Naive thymus-derived CD4-positive, alpha-beta T cell (primary cell): ENCODE measurements around the gene AIFM3. TPM values are rescaled to one million over a fixed set of nuclear protein-coding genes. Genes with fewer than 3 reads are reported as not detected.

Source experiments
- ATAC-seq: fragments of 150-1000 bp; cut with Tn5 transposase; 2 replicates; pipeline ENCODE4 v1.10.0; 2021; ENCODE audit warnings: mild to moderate bottlenecking, moderate library complexity
- CTCF ChIA-PET: fragments of 350-600 bp; sonication (Branson Sonifier 250); formaldehyde crosslinking; loops from one replicate; lab custom pipeline; 2021; ENCODE audit warnings: antibody characterized with exemption; lab: Charles Lee
- POLR2A ChIA-PET: fragments of 350-600 bp; sonication (Branson Sonifier 250); formaldehyde crosslinking; loops from one replicate; lab custom pipeline; 2021; ENCODE audit warnings: antibody characterized with exemption, inconsistent platforms; lab: Charles Lee
- DNase-seq, 9 donors: peaks; one replicate each; pipeline versions ENCODE4 v3.0.0 to v3.0.0-alpha.2; 2020 to 2022; ENCODE audit warnings: mixed read lengths in 1 of 9
- H3K27ac ChIP-seq: one replicate; pipeline ENCODE4 v1.7.0; 2013; ENCODE audit warnings: mild to moderate bottlenecking, low read depth, low read length, moderate library complexity
- H3K27me3 ChIP-seq, 2 donors: one replicate each; pipeline ENCODE4 v1.7.0; 2013; ENCODE audit warnings: low read length in 2 of 2, mild to moderate bottlenecking in 2 of 2, moderate library complexity in 2 of 2; ENCODE audit not compliant: control insufficient read depth in 2 of 2, insufficient read depth in 2 of 2
- H3K36me3 ChIP-seq, 3 experiments: 1 replicate in 2 of 3; 2 replicates in 1 of 3; pipeline ENCODE4 v1.7.0; 2013; ENCODE audit warnings: low read length in 3 of 3, mild to moderate bottlenecking in 3 of 3, moderate library complexity in 1 of 3; ENCODE audit not compliant: insufficient read depth in 3 of 3, control insufficient read depth in 2 of 3
- H3K4me1 ChIP-seq, 2 donors: one replicate each; pipeline ENCODE4 v1.7.0; 2013; ENCODE audit warnings: low read length in 2 of 2, mild to moderate bottlenecking in 2 of 2, moderate library complexity in 1 of 2; ENCODE audit not compliant: control insufficient read depth in 2 of 2, insufficient read depth in 2 of 2
- H3K4me3 ChIP-seq: 2 replicates; pipeline ENCODE4 v1.7.0; 2013; ENCODE audit warnings: mild to moderate bottlenecking, low read length
- H3K9me3 ChIP-seq, 3 experiments: 1 replicate in 2 of 3; 2 replicates in 1 of 3; pipeline ENCODE4 v1.7.0; 2013; ENCODE audit warnings: low read length in 3 of 3; ENCODE audit not compliant: control insufficient read depth in 2 of 3
- H3K27ac Mint-ChIP-seq, 9 donors: one replicate each; pipeline ENCODE4 v1.8.0; 2020 to 2022; ENCODE audit warnings: mixed read lengths in 9 of 9, mild to moderate bottlenecking in 8 of 9, moderate library complexity in 5 of 9, inconsistent platforms in 2 of 9
- H3K27me3 Mint-ChIP-seq, 5 donors: one replicate each; pipeline ENCODE4 v1.8.0; 2021 to 2022; ENCODE audit warnings: mixed read lengths in 5 of 5, mild to moderate bottlenecking in 1 of 5
- H3K36me3 Mint-ChIP-seq, 5 donors: one replicate each; pipeline ENCODE4 v1.8.0; 2020 to 2022; ENCODE audit warnings: mixed read lengths in 5 of 5, mild to moderate bottlenecking in 3 of 5, inconsistent platforms in 1 of 5
- H3K4me1 Mint-ChIP-seq, 7 donors: one replicate each; pipeline ENCODE4 v1.8.0; 2020 to 2022; ENCODE audit warnings: mixed read lengths in 7 of 7, mild to moderate bottlenecking in 3 of 7, inconsistent platforms in 1 of 7
- H3K4me3 Mint-ChIP-seq, 10 donors: one replicate each; pipeline ENCODE4 v1.8.0; 2020 to 2022; ENCODE audit warnings: mild to moderate bottlenecking in 10 of 10, mixed read lengths in 10 of 10, moderate library complexity in 6 of 10, inconsistent platforms in 2 of 10
- H3K9me3 Mint-ChIP-seq, 11 donors: one replicate each; pipeline ENCODE4 v1.8.0; 2020 to 2022; ENCODE audit warnings: mixed read lengths in 11 of 11, mild to moderate bottlenecking in 4 of 11, inconsistent platforms in 1 of 11, moderate library complexity in 1 of 11
- intact Hi-C, 2 donors: fragments of 100-400 bp; cut with micrococcal nuclease; formaldehyde crosslinking; loops; one replicate each; pipeline ENCODE4 v1.15.1; 2023
- polyA plus RNA-seq, 2 donors: library from polyadenylated mRNA; unstranded; fragments of 300-500 nt; fragmentation: Illumina TruSeq; gene quantifications; one replicate each; pipeline ENCODE4 v1.2.3, GENCODE V29; 2021
- total RNA-seq, 6 experiments: library from RNA in 5 of 6; stranded (reverse) in 5 of 6; gene quantifications; 1 replicate in 5 of 6; 2 replicates in 1 of 6; pipeline ENCODE4 v1.2.3 and lab custom pipeline; 2021 to 2026

AIFM3 gene
- total and polyA plus RNA-seq, 7 experiments from 2014 or later = 0.17 to 9.0 (median 0.97) TPM

- H3K9me3 Mint-ChIP-seq = peaks cover 0 to 4% (median 0%) of the 10 kb centered on the region in 11 donors
- DNase-seq = no peak
- ChIA-PET POLR2A (interaction anchor here (0.5 to 1.3 kb wide), 6 partner anchors 8 to 1217 kb away, joined by 3 to 5 read pairs (median 3); partner anchors contain the start of gene LZTR1), CTCF (interaction anchor here (0.6 to 1.2 kb wide), 3 partner anchors 15 to 84 kb away, joined by 3 read pairs; no protein-coding TSS in a partner anchor)
- Histone ChIP-seq H3K4me1 (peaks cover 24% of the 10 kb centered on the region in 2 donors), H3K4me3 (no peak overlapping the region), H3K27ac (peak overlapping the region; percentile 17), H3K27me3 (no peaks in the 10 kb centered on the region), H3K36me3 (peaks cover 0 to 68% (median 3%) of the 10 kb centered on the region in 3 experiments), H3K9me3 (no peaks in the 10 kb centered on the region)
- H3K27me3 Mint-ChIP-seq = no peaks in the 10 kb centered on the region
- peak overlapping the region in 7 of 10 donors; percentile 13 to 45 (median 38) for H3K4me3 Mint-ChIP-seq
- intact Hi-C loops = no loop called here
- peak overlapping the region in 8 of 9 donors; percentile 6 to 83 (median 64) for H3K27ac Mint-ChIP-seq
- H3K36me3 Mint-ChIP-seq = peaks cover 0 to 4% (median 4%) of the 10 kb centered on the region in 5 donors
- peaks cover 14 to 34% (median 20%) of the 10 kb centered on the region in 7 donors for H3K4me1 Mint-ChIP-seq
- ATAC-seq = no peak
Measured at GRCh38 chr22:20998411-20999336, 31.6 kb downstream of the AIFM3 start.

- Histone ChIP-seq H3K4me1 (peaks cover 24 to 26% of the 10 kb centered on the region in 2 donors), H3K4me3 (peak overlapping the region; percentile 79), H3K27me3 (no peaks in the 10 kb centered on the region), H3K36me3 (peaks cover 0 to 60% (median 3%) of the 10 kb centered on the region in 3 experiments), H3K27ac (peak overlapping the region; percentile 94), H3K9me3 (no peaks in the 10 kb centered on the region)
- Mint-ChIP-seq H3K4me3 (peak overlapping the region in 6 of 10 donors; percentile 94 to 98 (median 96)), H3K36me3 (peaks cover 0 to 4% (median 4%) of the 10 kb centered on the region in 5 donors), H3K27ac (peak overlapping the region in 8 of 9 donors; percentile 55 to 99 (median 98)), H3K9me3 (peaks cover 0 to 4% (median 0%) of the 10 kb centered on the region in 11 donors), H3K27me3 (no peaks in the 10 kb centered on the region), H3K4me1 (peaks cover 14 to 36% (median 20%) of the 10 kb centered on the region in 7 donors)
- DNase-seq (no peak), ATAC-seq (no peak)
- ChIA-PET POLR2A (interaction anchor here (0.6 to 4.4 kb wide), 8 partner anchors 9 to 1216 kb away, joined by 3 to 21 read pairs (median 4); partner anchors contain the start of gene LZTR1), CTCF (interaction anchor here (0.9 to 1.2 kb wide), 3 partner anchors 14 to 84 kb away, joined by 3 read pairs; no protein-coding TSS in a partner anchor)
- intact Hi-C loops = loop anchor here (2.0 to 10.0 kb wide), 7 partner anchors 17 to 1877 kb away; partner anchors contain the start of genes DGCR2 (in 1 of the 2), HIRA (in 1 of the 2), LZTR1 (in 1 of the 2) and MRPL40 (in 1 of the 2)
Measured at GRCh38 chr22:20999350-21000206, 32.5 kb downstream of the AIFM3 start.

GRCh38 chr22:21000207-21000986 is 33.3 kb downstream of the AIFM3 start:
- peak overlapping the region; percentile 98 to 100 (median 99) for H3K27ac Mint-ChIP-seq

DNA sequence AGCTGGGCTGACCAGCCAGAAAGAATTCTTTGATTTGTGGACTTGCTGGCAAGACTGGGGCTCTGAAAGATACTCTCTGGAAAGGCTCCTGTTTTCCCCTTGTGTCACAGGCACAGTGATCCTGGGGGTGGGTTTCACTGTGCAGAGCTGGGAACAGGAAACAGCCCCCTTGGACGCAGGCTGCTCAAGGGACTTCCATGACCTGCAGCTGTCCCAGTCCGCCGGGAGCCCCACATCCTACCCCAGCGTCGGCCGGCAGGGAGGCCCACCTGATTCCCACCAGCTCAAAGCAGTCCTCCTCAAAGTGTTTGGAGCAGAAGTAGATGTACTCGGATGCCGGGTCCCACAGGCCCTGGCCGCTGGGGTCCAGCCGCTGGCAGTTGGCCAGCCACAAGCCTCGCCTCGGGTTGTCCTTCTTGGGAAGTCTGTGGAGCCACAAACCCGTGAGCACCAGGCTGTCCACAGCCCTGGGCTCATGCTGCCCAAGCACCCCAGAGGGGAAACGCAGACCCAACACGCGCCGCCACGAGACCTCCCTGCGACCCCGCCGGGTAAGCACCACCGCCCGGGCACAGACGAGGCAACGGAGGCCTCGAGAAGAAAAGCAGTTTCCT is 34.0 kb downstream of the AIFM3 start:
- no peak for DNase-seq
- CTCF ChIA-PET = no interaction called here

More at GRCh38 chr22:21000207-21000986, 33.3 kb downstream of the AIFM3 start:
- peaks cover 0 to 4% (median 4%) of the 10 kb centered on the region in 5 donors for H3K36me3 Mint-ChIP-seq
- intact Hi-C loops = loop anchor here (2.0 to 10.0 kb wide), 7 partner anchors 18 to 1878 kb away; partner anchors contain the start of genes DGCR2 (in 1 of the 2), HIRA (in 1 of the 2), LZTR1 (in 1 of the 2) and MRPL40 (in 1 of the 2)
- DNase-seq (no peak), ATAC-seq (no peak)
- H3K27ac ChIP-seq = peak overlapping the region; percentile 94
- H3K4me3 ChIP-seq = peak overlapping the region; percentile 79
- peaks cover 0 to 4% (median 0%) of the 10 kb centered on the region in 11 donors for H3K9me3 Mint-ChIP-seq
- H3K36me3 ChIP-seq = peaks cover 0 to 52% (median 3%) of the 10 kb centered on the region in 3 experiments
- CTCF ChIA-PET = interaction anchor here (1.0 kb wide), 1 partner anchor 41 kb away, joined by 3 read pairs; no protein-coding TSS in a partner anchor
- H3K9me3 ChIP-seq = no peaks in the 10 kb centered on the region
- peaks cover 24 to 26% of the 10 kb centered on the region in 2 donors for H3K4me1 ChIP-seq
- POLR2A ChIA-PET = interaction anchor here (0.9 to 4.6 kb wide), 5 partner anchors 10 to 629 kb away, joined by 3 to 59 read pairs (median 5); partner anchors contain the start of genes LZTR1 and YDJC
- peak overlapping the region; percentile 94 to 99 (median 96) for H3K4me3 Mint-ChIP-seq
- H3K27me3 ChIP-seq = no peaks in the 10 kb centered on the region
- peaks cover 14 to 36% (median 20%) of the 10 kb centered on the region in 7 donors for H3K4me1 Mint-ChIP-seq
- no peaks in the 10 kb centered on the region for H3K27me3 Mint-ChIP-seq

More for the DNA sequence above, 34.0 kb downstream of the AIFM3 start:
- H3K4me3 Mint-ChIP-seq = peak overlapping the region; percentile 94 to 99 (median 96)
- H3K27me3 Mint-ChIP-seq = no peaks in the 10 kb centered on the region
- peaks cover 14 to 36% (median 20%) of the 10 kb centered on the region in 7 donors for H3K4me1 Mint-ChIP-seq
- Histone ChIP-seq H3K4me3 (peak overlapping the region; percentile 79), H3K27me3 (no peaks in the 10 kb centered on the region), H3K36me3 (peaks cover 0 to 45% (median 3%) of the 10 kb centered on the region in 3 experiments), H3K9me3 (no peaks in the 10 kb centered on the region), H3K4me1 (peaks cover 24 to 26% of the 10 kb centered on the region in 2 donors), H3K27ac (peak overlapping the region; percentile 94)
- peaks cover 0 to 4% (median 0%) of the 10 kb centered on the region in 11 donors for H3K9me3 Mint-ChIP-seq
- H3K36me3 Mint-ChIP-seq = peaks cover 0 to 4% (median 4%) of the 10 kb centered on the region in 5 donors
- POLR2A ChIA-PET = interaction anchor here (0.9 to 4.6 kb wide), 4 partner anchors 10 to 628 kb away, joined by 3 to 59 read pairs (median 12); partner anchors contain the start of genes LZTR1 and YDJC
- no peak for ATAC-seq
- H3K27ac Mint-ChIP-seq = peak overlapping the region; percentile 98 to 100 (median 99)
- intact Hi-C loops = loop anchor here (2.0 to 10.0 kb wide), 7 partner anchors 18 to 1879 kb away; partner anchors contain the start of genes DGCR2 (in 1 of the 2), HIRA (in 1 of the 2), LZTR1 (in 1 of the 2) and MRPL40 (in 1 of the 2)
